Measurements from ENCODE around the gene MMP8. TPM values are rescaled to one million over a fixed set of nuclear protein-coding genes. Genes with fewer than 3 reads are reported as not detected.

The MMP8 gene, protein sequence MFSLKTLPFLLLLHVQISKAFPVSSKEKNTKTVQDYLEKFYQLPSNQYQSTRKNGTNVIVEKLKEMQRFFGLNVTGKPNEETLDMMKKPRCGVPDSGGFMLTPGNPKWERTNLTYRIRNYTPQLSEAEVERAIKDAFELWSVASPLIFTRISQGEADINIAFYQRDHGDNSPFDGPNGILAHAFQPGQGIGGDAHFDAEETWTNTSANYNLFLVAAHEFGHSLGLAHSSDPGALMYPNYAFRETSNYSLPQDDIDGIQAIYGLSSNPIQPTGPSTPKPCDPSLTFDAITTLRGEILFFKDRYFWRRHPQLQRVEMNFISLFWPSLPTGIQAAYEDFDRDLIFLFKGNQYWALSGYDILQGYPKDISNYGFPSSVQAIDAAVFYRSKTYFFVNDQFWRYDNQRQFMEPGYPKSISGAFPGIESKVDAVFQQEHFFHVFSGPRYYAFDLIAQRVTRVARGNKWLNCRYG
- not detected for total RNA-seq

DNA sequence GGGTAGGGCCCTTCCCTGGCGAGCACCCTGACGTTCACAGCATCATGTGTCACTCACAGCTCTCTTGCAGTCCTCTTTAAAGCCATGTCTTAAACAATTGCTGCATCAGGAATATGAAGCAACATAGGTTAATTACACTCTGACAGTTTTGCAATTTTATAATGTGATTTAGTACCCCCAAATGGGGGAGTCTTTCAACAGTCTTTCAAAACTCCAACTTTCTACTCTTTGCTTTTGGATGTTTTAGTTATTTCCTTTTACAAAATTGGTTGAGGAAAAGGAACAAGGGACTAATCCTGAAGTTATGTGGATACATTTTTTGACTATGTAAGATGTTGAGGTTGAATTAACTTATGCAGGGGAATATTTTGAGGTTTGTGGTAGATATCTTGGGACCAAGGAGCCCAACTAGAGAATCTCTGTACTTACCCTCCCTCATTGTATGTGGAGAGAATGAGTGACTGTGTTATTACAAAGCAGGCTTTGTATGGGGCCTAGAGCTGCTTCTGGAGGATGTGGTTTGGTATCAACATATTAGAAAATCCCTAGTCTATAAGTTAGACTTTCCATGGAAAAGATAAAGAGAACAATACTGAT is at the start of gene MMP8:
MMP8 (minus strand) TSS at position 51 of the 597 bp plus-strand sequence. CDS start 99 bp downstream, outside the sequence.
- ChIA-PET POLR2A (no interaction called here), CTCF (no interaction called here)
- no peak for DNase-seq
- no peaks in the 10 kb centered on the region for H3K9me3 Mint-ChIP-seq
- H3K36me3 Mint-ChIP-seq (ENCODE audit: low read depth), result no peaks in the 10 kb centered on the region
- no peaks in the 10 kb centered on the region for H3K4me1 Mint-ChIP-seq
- H3K27me3 Mint-ChIP-seq, result no peaks in the 10 kb centered on the region
- H3K4me3 Mint-ChIP-seq, result no peak within 1 kb of the TSS
- no peak within 1 kb of the TSS for H3K27ac Mint-ChIP-seq

DNA sequence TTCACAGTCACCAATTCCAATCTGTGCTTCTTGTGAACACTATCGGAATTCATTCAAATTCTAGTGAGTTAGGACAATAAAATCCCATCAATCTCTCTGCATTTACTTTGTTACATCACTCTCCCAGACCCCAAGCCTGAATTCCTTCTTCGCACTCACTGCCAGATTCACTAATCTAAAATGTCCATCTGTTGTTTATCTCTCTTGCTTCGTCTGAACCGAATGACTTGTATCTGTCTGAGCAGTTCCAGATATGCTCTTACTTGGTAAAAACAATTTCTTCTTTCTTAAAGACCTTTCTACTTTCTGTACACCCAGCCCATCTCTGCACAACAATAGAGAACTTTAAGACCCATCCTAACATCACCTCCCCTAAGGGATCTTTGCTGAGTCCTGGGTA is 48.6 kb upstream of the MMP8 start:
- no peak overlapping the region for H3K4me3 Mint-ChIP-seq
- no peaks in the 10 kb centered on the region for H3K9me3 Mint-ChIP-seq
- peaks cover 10% of the 10 kb centered on the region for H3K27me3 Mint-ChIP-seq
- H3K4me1 Mint-ChIP-seq, result no peaks in the 10 kb centered on the region
- DNase-seq, result no peak
- POLR2A ChIA-PET, result no interaction called here
- CTCF ChIA-PET, result interaction anchor here (0.6 kb wide), 1 partner anchor 266 kb away, joined by 3 read pairs; no protein-coding TSS in a partner anchor
- H3K27ac Mint-ChIP-seq, result no peak overlapping the region
- H3K36me3 Mint-ChIP-seq (ENCODE audit: low read depth), result no peaks in the 10 kb centered on the region

DNA sequence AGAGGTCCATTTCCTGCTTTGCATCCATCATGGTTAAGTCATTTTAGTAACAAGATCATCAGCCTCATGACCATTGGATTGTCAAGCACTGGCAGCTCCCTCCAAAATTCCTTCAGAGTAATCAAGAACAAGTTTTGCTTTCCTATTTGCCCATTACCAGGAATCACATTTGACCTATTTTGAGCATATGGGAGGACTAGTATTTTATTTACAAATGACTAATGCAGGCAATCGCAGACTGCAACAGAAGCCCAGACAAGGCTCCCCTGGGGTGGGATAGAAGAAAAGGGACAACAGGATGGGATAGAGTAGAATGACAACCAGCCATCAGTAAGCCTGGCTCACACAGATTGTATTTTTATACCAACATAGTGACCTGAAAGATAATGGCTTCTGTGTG is 46.6 kb upstream of the MMP8 start:
- DNase-seq, result no peak
- Mint-ChIP-seq H3K27me3 (peaks cover 10% of the 10 kb centered on the region), H3K4me1 (no peaks in the 10 kb centered on the region), H3K27ac (no peak overlapping the region), H3K4me3 (no peak overlapping the region), H3K9me3 (no peaks in the 10 kb centered on the region), H3K36me3 (ENCODE audit: low read depth) (no peaks in the 10 kb centered on the region)
- POLR2A ChIA-PET, result no interaction called here
- CTCF ChIA-PET, result no interaction called here

DNA sequence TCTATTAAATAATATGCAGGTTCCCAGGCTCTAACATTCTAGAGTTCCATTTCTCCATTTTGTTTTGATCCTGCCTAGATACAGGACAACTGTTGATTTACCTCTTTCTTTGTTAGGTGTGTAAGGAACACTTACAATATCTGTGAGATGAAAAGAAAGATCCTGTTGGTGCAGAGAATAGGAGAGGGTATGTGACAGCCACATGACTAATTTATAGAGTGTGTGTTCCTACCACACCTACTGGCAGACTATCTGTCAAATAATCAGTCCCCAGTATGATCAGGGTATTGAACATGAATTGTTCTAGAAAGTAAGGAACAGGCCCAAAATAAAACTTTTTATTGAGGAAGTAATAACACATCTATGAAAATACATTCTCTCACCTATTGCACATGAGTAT is 45.4 kb upstream of the MMP8 start:
- Mint-ChIP-seq H3K9me3 (no peaks in the 10 kb centered on the region), H3K27ac (no peak overlapping the region), H3K36me3 (ENCODE audit: low read depth) (no peaks in the 10 kb centered on the region), H3K4me3 (no peak overlapping the region), H3K27me3 (peaks cover 10% of the 10 kb centered on the region), H3K4me1 (no peaks in the 10 kb centered on the region)
- no peak for DNase-seq
- ChIA-PET POLR2A (no interaction called here), CTCF (no interaction called here)

DNA sequence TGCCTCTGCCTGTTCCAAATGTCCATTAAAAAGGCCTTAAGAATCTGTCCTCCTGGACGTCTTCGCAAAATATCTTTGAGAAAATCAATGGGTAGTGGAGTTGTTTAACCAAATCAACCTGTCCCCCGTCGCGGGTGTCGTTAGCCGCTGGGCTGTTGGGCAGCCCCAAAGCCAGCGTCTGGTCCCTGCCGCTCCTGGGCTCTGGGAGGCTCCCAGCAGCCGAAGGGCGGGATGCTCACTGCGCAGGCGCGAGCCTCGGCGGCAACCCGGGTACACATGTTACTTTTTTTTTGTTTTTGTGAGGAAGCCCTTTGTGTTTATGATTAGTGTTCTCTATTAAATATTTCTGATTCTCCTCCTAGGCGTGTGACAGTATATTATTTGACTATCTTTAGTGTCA is 43.0 kb upstream of the MMP8 start:
- Mint-ChIP-seq H3K27ac (no peak overlapping the region), H3K36me3 (ENCODE audit: low read depth) (no peaks in the 10 kb centered on the region), H3K4me3 (no peak overlapping the region), H3K9me3 (no peaks in the 10 kb centered on the region), H3K4me1 (no peaks in the 10 kb centered on the region), H3K27me3 (peaks cover 8% of the 10 kb centered on the region)
- POLR2A ChIA-PET, result no interaction called here
- CTCF ChIA-PET, result no interaction called here
- DNase-seq, result no peak

DNA sequence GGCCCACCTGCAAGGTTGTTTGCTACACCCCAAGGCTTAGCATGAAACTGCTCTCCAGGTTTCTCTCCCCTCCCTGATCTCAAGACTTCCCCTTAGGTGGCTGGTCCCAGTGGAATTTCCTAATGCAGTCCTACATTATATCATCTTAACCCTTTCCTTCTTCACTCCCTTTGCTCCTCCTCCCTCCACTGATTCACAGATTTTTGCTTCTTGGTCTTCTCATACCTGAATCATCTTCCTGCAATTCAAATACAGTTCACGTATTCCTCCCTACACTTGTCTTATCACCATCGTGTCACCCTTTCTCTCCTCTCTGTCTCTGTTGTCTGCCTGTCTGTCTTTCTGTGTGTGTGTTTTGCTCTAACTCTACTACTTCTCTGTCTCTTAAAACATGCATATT is 38.7 kb upstream of the MMP8 start:
- Mint-ChIP-seq H3K27ac (no peak overlapping the region), H3K27me3 (peaks cover 9% of the 10 kb centered on the region), H3K36me3 (ENCODE audit: low read depth) (no peaks in the 10 kb centered on the region), H3K9me3 (no peaks in the 10 kb centered on the region), H3K4me1 (peaks cover 1% of the 10 kb centered on the region), H3K4me3 (no peak overlapping the region)
- ChIA-PET CTCF (no interaction called here), POLR2A (no interaction called here)
- no peak for DNase-seq

DNA sequence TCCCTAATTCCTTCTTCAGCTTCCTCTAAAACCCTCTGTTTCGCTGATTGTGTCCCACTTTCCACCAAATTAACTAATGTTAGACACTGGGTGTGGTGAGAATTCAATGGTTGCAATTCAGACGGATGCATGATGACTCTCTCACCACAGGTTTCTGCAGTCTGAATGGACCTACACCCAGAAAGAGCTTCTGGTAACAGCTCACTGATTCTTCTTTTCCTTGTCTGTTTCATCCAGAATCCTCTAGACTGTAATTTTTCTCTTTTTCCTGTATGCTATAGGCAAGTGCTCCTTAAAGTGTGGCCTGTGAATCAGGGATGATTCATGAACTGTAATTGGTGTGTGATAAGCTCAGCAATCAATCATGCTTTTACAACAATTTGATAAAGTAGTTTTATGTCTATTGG is 37.6 kb upstream of the MMP8 start:
- Mint-ChIP-seq H3K27ac (no peak overlapping the region), H3K27me3 (peaks cover 12% of the 10 kb centered on the region), H3K36me3 (ENCODE audit: low read depth) (no peaks in the 10 kb centered on the region), H3K4me3 (no peak overlapping the region), H3K4me1 (peaks cover 1% of the 10 kb centered on the region), H3K9me3 (no peaks in the 10 kb centered on the region)
- ChIA-PET POLR2A (no interaction called here), CTCF (no interaction called here)
- no peak for DNase-seq

DNA sequence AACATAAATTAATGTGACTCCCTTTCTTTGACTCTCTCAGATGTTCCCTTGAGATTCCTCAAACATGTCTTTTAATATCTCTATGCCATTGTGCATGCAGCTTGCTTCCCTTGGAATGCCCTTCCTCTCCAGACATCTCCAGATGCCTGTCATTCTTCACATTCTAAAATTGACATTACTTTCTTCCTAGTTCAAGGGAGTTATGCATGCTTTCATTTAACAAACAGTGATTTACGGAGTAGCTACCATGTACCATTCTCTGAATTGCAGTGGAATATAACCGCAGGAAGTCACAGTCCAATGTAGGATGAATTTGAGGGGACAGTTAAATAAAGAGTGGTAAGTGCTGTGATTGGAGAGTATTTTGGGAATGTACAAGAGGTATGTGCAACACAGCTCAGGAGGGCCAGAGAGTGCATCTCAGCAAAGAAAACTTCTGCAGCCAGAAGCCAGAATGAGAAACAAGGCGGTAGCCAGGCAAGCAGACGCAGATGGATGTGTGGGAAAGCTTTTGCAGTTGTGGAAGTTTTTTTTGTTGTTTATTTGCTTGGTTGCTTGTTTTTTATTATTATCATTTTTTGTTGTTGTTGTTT is 37.0 kb upstream of the MMP8 start:
- Mint-ChIP-seq H3K9me3 (no peaks in the 10 kb centered on the region), H3K4me1 (peaks cover 1% of the 10 kb centered on the region), H3K27ac (no peak overlapping the region), H3K4me3 (no peak overlapping the region), H3K36me3 (ENCODE audit: low read depth) (no peaks in the 10 kb centered on the region), H3K27me3 (peaks cover 12% of the 10 kb centered on the region)
- POLR2A ChIA-PET, result no interaction called here
- no peak for DNase-seq
- CTCF ChIA-PET, result interaction anchor here (0.6 kb wide), 1 partner anchor 14 kb away, joined by 3 read pairs; no protein-coding TSS in a partner anchor

DNA sequence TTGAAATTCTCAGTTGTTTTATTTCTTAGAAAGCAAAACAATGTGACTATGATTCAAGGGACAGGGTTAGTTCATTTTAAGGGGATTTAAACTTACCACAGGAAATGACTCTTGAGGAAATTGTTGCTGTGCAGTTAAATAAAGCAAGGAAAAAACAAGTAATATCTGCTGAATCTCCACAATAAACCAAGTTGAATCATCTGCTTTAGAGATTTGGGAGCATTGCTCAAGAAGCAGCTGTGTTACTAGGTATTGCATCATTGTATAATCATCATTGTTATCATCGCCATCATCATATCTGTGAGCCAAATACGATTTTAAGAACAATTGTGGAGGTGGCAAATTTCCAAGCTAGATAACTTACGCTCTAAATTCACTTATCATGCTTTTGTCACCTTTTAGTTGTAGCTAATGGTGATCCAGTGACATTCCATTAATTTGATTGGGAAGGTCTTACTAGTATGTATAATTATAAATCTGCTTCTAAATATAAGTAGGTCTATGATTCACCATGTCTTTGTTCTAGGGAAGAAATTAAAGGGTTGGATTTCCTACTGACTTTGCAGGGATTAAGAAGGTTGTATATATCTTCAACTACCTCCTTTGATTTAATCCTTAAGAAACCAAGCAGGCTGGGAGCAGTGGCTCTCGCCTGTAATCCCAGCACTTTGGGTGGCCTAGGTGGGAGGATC is 35.7 kb upstream of the MMP8 start:
- H3K4me3 Mint-ChIP-seq, result no peak overlapping the region
- DNase-seq, result no peak
- POLR2A ChIA-PET, result no interaction called here
- H3K9me3 Mint-ChIP-seq, result no peaks in the 10 kb centered on the region
- peaks cover 1% of the 10 kb centered on the region for H3K4me1 Mint-ChIP-seq
- H3K27ac Mint-ChIP-seq, result no peak overlapping the region
- no peaks in the 10 kb centered on the region for H3K36me3 Mint-ChIP-seq (ENCODE audit: low read depth)
- CTCF ChIA-PET, result no interaction called here
- H3K27me3 Mint-ChIP-seq, result peaks cover 12% of the 10 kb centered on the region

DNA sequence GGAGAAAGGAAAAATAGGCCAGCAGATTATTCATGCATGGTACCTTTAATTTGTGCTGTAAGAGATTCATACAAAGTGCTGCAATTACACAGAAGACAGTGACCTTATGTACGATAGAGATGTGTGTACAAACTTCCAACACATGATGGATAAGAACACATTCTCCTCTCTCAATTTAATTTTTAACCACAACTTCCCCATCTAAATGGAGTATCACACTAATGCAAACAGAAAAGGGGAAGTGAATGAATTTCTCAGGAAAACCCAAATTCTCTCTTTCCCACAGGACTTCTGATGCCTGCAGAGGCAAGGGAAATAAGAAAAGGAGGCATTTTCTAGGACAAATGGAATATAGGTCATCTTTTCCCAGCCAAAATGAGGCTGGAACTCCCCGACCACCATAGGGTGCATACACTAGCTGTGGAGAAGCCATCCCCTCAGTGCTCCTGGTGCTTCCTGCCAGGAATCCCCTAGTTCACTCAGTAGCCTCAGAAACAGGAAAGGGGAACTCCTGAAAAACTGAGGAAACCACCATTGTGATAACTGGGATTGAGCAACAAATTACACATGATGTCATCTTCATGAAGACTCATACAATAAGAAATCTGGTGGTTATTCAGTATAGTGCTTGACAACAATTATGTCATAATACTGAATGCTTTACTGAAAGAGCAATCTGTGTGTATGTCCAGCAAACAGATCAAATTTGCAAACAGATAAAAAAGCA is 33.2 kb upstream of the MMP8 start:
- DNase-seq, result no peak
- ChIA-PET POLR2A (no interaction called here), CTCF (no interaction called here)
- H3K4me3 Mint-ChIP-seq, result no peak overlapping the region
- H3K9me3 Mint-ChIP-seq, result no peaks in the 10 kb centered on the region
- peaks cover 1% of the 10 kb centered on the region for H3K4me1 Mint-ChIP-seq
- H3K27ac Mint-ChIP-seq, result no peak overlapping the region
- H3K27me3 Mint-ChIP-seq, result peaks cover 15% of the 10 kb centered on the region
- no peaks in the 10 kb centered on the region for H3K36me3 Mint-ChIP-seq (ENCODE audit: low read depth)

DNA sequence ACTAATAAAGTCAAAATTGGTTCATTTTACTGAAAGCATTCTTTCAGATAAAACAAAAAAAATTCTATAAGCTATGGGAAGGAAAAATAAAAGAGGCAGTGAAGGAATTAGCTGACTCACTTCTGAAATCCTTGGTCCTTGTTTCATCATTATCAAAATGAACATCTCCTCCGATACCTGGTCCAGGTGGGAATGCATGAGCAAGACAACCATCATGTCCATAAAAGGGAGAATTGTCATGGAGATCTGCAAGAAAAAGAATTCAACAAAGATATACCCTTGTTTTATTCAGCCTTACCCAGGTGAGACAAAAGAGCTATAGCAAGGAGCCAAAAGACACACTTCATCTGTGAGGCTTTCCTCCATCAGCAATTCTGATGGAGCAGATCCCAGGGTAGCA is 28.5 kb upstream of the MMP8 start:
- H3K4me3 Mint-ChIP-seq, result no peak overlapping the region
- H3K36me3 Mint-ChIP-seq (ENCODE audit: low read depth), result no peaks in the 10 kb centered on the region
- no peak for DNase-seq
- peaks cover 7% of the 10 kb centered on the region for H3K27me3 Mint-ChIP-seq
- H3K4me1 Mint-ChIP-seq, result no peaks in the 10 kb centered on the region
- ChIA-PET CTCF (no interaction called here), POLR2A (no interaction called here)
- H3K27ac Mint-ChIP-seq, result no peak overlapping the region
- H3K9me3 Mint-ChIP-seq, result no peaks in the 10 kb centered on the region

DNA sequence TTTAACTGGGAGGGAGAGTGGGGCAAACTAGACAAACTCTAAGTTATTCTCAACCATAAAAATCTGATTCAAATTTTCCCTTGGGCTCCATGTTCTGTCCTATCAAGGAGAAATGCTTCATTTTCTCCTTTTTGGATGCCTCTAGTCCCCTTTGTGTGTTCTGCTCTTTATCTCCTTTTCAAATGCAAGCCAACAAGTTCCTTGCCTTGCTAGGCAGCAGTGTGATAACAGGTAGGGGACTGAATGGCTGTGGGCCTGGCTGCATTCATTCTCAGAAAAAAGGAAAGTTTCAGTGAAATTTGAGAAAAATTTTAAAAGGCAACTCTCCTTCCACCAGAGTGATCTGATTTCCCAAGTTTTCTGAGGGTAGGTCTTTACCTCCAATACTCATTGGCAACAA is 26.9 kb upstream of the MMP8 start:
- H3K27ac Mint-ChIP-seq, result no peak overlapping the region
- H3K36me3 Mint-ChIP-seq (ENCODE audit: low read depth), result no peaks in the 10 kb centered on the region
- CTCF ChIA-PET, result no interaction called here
- no peaks in the 10 kb centered on the region for H3K9me3 Mint-ChIP-seq
- no peak for DNase-seq
- H3K4me1 Mint-ChIP-seq, result no peaks in the 10 kb centered on the region
- H3K27me3 Mint-ChIP-seq, result peaks cover 5% of the 10 kb centered on the region
- H3K4me3 Mint-ChIP-seq, result no peak overlapping the region
- POLR2A ChIA-PET, result no interaction called here
